ENCODE measurements around the gene CCNQ. TPM values are rescaled to one million over a fixed set of nuclear protein-coding genes. Genes with fewer than 3 reads are reported as not detected.

CCNQ gene
- total and polyA plus RNA-seq, 2 donors (not counting 1 experiment from before 2014, with no cell fraction given), result 31.8 to 66.0 TPM

GRCh38 chrX:153590961-153591956 lies 7.7 kb downstream of the CCNQ start:
- CTCF ChIA-PET, result interaction anchor here (0.8 to 1.6 kb wide), 3 partner anchors 36 to 59 kb away, joined by 3 to 4 read pairs (median 3); no protein-coding TSS in a partner anchor
- H3K79me2 ChIP-seq (ENCODE audit: control insufficient read depth, insufficient read depth, low read length), result peaks cover 26% of the 10 kb centered on the region
- Mint-ChIP-seq H3K27me3 (no peaks in the 10 kb centered on the region), H3K4me1 (peaks cover 30% of the 10 kb centered on the region), H3K9me3 (ENCODE audit: insufficient read depth) (no peaks in the 10 kb centered on the region), H3K4me3 (peak overlapping the region; percentile 41), H3K27ac (peak overlapping the region; percentile 84)
- DNase-seq, result peak; percentile 80
- WGBS (ENCODE audit: insufficient coverage), result 94% methylated on average over 22 of the region's 26 CpGs
- H3K4me3 ChIP-seq (ENCODE audit: control extremely low read depth in 1 of 5, extremely low read depth in 1 of 5, insufficient read depth in 1 of 5, low read depth in 2 of 5, low read length in 4 of 5), result no peak overlapping the region
- peak overlapping the region; percentile 22 for H3K4me2 ChIP-seq (replicated peaks; ENCODE audit: low read depth, low read length, poor library complexity, severe bottlenecking)
- no peak overlapping the region for H2AFZ ChIP-seq (ENCODE audit: insufficient read depth, low read depth, low read length, poor library complexity, severe bottlenecking)
- TF ChIP-seq, protein P1, sequence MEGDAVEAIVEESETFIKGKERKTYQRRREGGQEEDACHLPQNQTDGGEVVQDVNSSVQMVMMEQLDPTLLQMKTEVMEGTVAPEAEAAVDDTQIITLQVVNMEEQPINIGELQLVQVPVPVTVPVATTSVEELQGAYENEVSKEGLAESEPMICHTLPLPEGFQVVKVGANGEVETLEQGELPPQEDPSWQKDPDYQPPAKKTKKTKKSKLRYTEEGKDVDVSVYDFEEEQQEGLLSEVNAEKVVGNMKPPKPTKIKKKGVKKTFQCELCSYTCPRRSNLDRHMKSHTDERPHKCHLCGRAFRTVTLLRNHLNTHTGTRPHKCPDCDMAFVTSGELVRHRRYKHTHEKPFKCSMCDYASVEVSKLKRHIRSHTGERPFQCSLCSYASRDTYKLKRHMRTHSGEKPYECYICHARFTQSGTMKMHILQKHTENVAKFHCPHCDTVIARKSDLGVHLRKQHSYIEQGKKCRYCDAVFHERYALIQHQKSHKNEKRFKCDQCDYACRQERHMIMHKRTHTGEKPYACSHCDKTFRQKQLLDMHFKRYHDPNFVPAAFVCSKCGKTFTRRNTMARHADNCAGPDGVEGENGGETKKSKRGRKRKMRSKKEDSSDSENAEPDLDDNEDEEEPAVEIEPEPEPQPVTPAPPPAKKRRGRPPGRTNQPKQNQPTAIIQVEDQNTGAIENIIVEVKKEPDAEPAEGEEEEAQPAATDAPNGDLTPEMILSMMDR (IDR thresholded peaks at IDR 0.05), result no peak
- no peak for TF ChIP-seq EZH2 (IDR thresholded peaks at IDR 0.05; ENCODE audit: borderline replicate concordance, insufficient read depth, low read depth, low read length, poor library complexity, severe bottlenecking)
- peaks cover 0 to 64% of the 10 kb centered on the region in 2 experiments for H3K36me3 ChIP-seq (replicated peaks in 1 of 2; ENCODE audit: control extremely low read depth in 1 of 2, control insufficient read depth in 1 of 2, extremely low read depth in 1 of 2, insufficient read depth in 2 of 2, low read length in 1 of 2)
- peaks cover 29% of the 10 kb centered on the region for H4K20me1 ChIP-seq (ENCODE audit: control insufficient read depth, insufficient read depth, low read length, poor library complexity, severe bottlenecking)
- H3K27me3 ChIP-seq (replicated peaks in 1 of 4; ENCODE audit: control extremely low read depth in 1 of 4, control insufficient read depth in 3 of 4, insufficient read depth in 4 of 4, low read length in 3 of 4), result no peaks in the 10 kb centered on the region
- H3K9me3 ChIP-seq (ENCODE audit: control extremely low read depth in 1 of 3, control insufficient read depth in 2 of 3, insufficient read depth in 1 of 3, low read length in 2 of 3), result no peaks in the 10 kb centered on the region
- peak; percentile 93 for ATAC-seq (ENCODE audit: low read depth)
- no peak overlapping the region for H3K9ac ChIP-seq (ENCODE audit: low read length)
- intact Hi-C loops (cut with micrococcal nuclease), result no loop called here
- POLR2A ChIA-PET, result no interaction called here
- peak overlapping the region in 1 of 2 donors; percentile 66 for H3K27ac ChIP-seq (ENCODE audit: low read length in 2 of 2)
- H3K4me1 ChIP-seq (ENCODE audit: control insufficient read depth in 2 of 2, insufficient read depth in 2 of 2, low read length in 2 of 2), result peaks cover 18 to 42% of the 10 kb centered on the region in 2 donors
